Measurements from ENCODE around the gene TNNI2.

- TF ChIP-seq POLR2A (IDR thresholded peaks at IDR 0.05; ENCODE audit: low read depth, low read length) (no peak), POLR2AphosphoS5 (IDR thresholded peaks at IDR 0.05; ENCODE audit: low read depth, low read length) (no peak), TAF1 (IDR thresholded peaks at IDR 0.05; ENCODE audit: borderline replicate concordance, low read depth, low read length) (no peak)
These were observed 1.4 kb upstream of the TNNI2 start for GRCh38 chr11:1837171-1838076.
